ENCODE data around the gene NFATC3. TPM values are rescaled to one million over a fixed set of nuclear protein-coding genes. Genes with fewer than 3 reads are reported as not detected.

NFATC3 gene
- polyA plus RNA-seq, 1 experiment, result 16.7 TPM

GRCh38 chr16:68083861-68084503, 1.2 kb upstream of the NFATC3 start:
- H3K27ac ChIP-seq (ENCODE audit: low read depth, low read length), result peak overlapping the region; percentile 81
- no peak for DNase-seq (ENCODE audit: low read depth, low spot score)
- CTCF ChIA-PET, result interaction anchor here (1.3 to 3.6 kb wide), 4 partner anchors 10 to 60 kb away, joined by 3 to 13 read pairs (median 8); no protein-coding TSS in a partner anchor
- H3K27me3 ChIP-seq (ENCODE audit: control insufficient read depth, insufficient read depth, low read length), result no peaks in the 10 kb centered on the region
- no peak for TF ChIP-seq CTCF (IDR thresholded peaks at IDR 0.05; ENCODE audit: low read depth, low read length)
- H3K4me3 ChIP-seq (ENCODE audit: low read depth, low read length), result peak overlapping the region; percentile 64
- no peaks in the 10 kb centered on the region for H3K9me3 ChIP-seq (ENCODE audit: control insufficient read depth, insufficient read depth, low read length)
- POLR2A ChIA-PET, result interaction anchor here (0.6 to 3.5 kb wide), 4 partner anchors 10 to 554 kb away, joined by 3 to 13 read pairs (median 4); no protein-coding TSS in a partner anchor

GRCh38 chr16:68084504-68085258, 489 bp upstream of the NFATC3 start:
- peak overlapping the region; percentile 64 for H3K4me3 ChIP-seq (ENCODE audit: low read depth, low read length)
- POLR2A ChIA-PET, result interaction anchor here (0.6 to 3.5 kb wide), 8 partner anchors 9 to 555 kb away, joined by 3 to 13 read pairs (median 4); partner anchors contain the start of genes DDX28, DUS2 and SLC7A6
- H3K9me3 ChIP-seq (ENCODE audit: control insufficient read depth, insufficient read depth, low read length), result no peaks in the 10 kb centered on the region
- DNase-seq (ENCODE audit: low read depth, low spot score), result no peak
- no peaks in the 10 kb centered on the region for H3K27me3 ChIP-seq (ENCODE audit: control insufficient read depth, insufficient read depth, low read length)
- peak overlapping the region; percentile 81 for H3K27ac ChIP-seq (ENCODE audit: low read depth, low read length)
- no peak for TF ChIP-seq CTCF (IDR thresholded peaks at IDR 0.05; ENCODE audit: low read depth, low read length)
- CTCF ChIA-PET, result interaction anchor here (1.1 to 3.6 kb wide), 5 partner anchors 9 to 59 kb away, joined by 3 to 13 read pairs (median 5); no protein-coding TSS in a partner anchor

GRCh38 chr16:68086336-68086841, 1.2 kb downstream of the NFATC3 start:
- Histone ChIP-seq H3K4me3 (ENCODE audit: low read depth, low read length) (peak overlapping the region; percentile 81), H3K27me3 (ENCODE audit: control insufficient read depth, insufficient read depth, low read length) (no peaks in the 10 kb centered on the region), H3K27ac (ENCODE audit: low read depth, low read length) (no peak overlapping the region), H3K9me3 (ENCODE audit: control insufficient read depth, insufficient read depth, low read length) (no peaks in the 10 kb centered on the region)
- TF ChIP-seq CTCF (IDR thresholded peaks at IDR 0.05; ENCODE audit: low read depth, low read length), result no peak
- ChIA-PET POLR2A (no interaction called here), CTCF (interaction anchor here (3.6 kb wide), 1 partner anchor 8 kb away, joined by 13 read pairs; no protein-coding TSS in a partner anchor)
- DNase-seq (ENCODE audit: low read depth, low spot score), result no peak

- H3K4me3 ChIP-seq (ENCODE audit: low read depth, low read length), result peak overlapping the region; percentile 81
- no peak for DNase-seq (ENCODE audit: low read depth, low spot score)
- ChIA-PET CTCF (interaction anchor here (0.6 kb wide), 2 partner anchors 14 to 21 kb away, joined by 3 to 4 read pairs; no protein-coding TSS in a partner anchor), POLR2A (no interaction called here)
- H3K9me3 ChIP-seq (ENCODE audit: control insufficient read depth, insufficient read depth, low read length), result no peaks in the 10 kb centered on the region
- H3K27ac ChIP-seq (ENCODE audit: low read depth, low read length), result no peak overlapping the region
- no peaks in the 10 kb centered on the region for H3K27me3 ChIP-seq (ENCODE audit: control insufficient read depth, insufficient read depth, low read length)
- no peak for TF ChIP-seq CTCF (IDR thresholded peaks at IDR 0.05; ENCODE audit: low read depth, low read length)
These were observed 1.7 kb downstream of the NFATC3 start for GRCh38 chr16:68086860-68087268.
